GM18868 (cell line): Measurements from ENCODE around the gene TMEM196.
"Not testable (repeated sequence)": the region's sequence is repeated elsewhere in the genome, so short reads cannot be mapped to it uniquely, and the experiment has no call there.

Experiments
- ATAC-seq: cut with Tn5 transposase; IDR thresholded peaks from one replicate; pipeline ENCODE4 v1.9.1; 2021; ENCODE audit warnings: mild to moderate bottlenecking, moderate library complexity; ENCODE audit not compliant: unreplicated experiment

Gene TMEM196

GRCh38 chr7:19708397-19709248, 64.8 kb downstream of the TMEM196 start, which contains the start of gene POLR1F:
Gene POLR1F (minus strand): TSS chr7:19709037. CDS start chr7:19709016, 21 bp downstream.
- ATAC-seq, result peak; percentile 97

GRCh38 chr7:19707240-19707639, 66.2 kb downstream of the TMEM196 start:
- no peak for ATAC-seq

GRCh38 chr7:19705663-19706062, 67.8 kb downstream of the TMEM196 start:
- no peak for ATAC-seq

- ATAC-seq, result no peak
Observed at GRCh38 chr7:19701471-19701870, 71.9 kb downstream of the TMEM196 start.

GRCh38 chr7:19700936-19701335, 72.5 kb downstream of the TMEM196 start:
- ATAC-seq, result no peak

GRCh38 chr7:19698331-19698730, 75.1 kb downstream of the TMEM196 start:
- ATAC-seq, result no peak

GRCh38 chr7:19696926-19697325, 76.5 kb downstream of the TMEM196 start:
- no peak for ATAC-seq

- no peak for ATAC-seq
Observed at GRCh38 chr7:19692111-19692828, 81.1 kb downstream of the TMEM196 start.

GRCh38 chr7:19690736-19691135, 82.7 kb downstream of the TMEM196 start:
- ATAC-seq, result no peak

- not testable (repeated sequence) for ATAC-seq
Observed at GRCh38 chr7:19689130-19689529, 84.3 kb downstream of the TMEM196 start.

GRCh38 chr7:19681596-19681995, 91.8 kb downstream of the TMEM196 start:
- no peak for ATAC-seq

- ATAC-seq, result peak; percentile 96
Observed at GRCh38 chr7:19677180-19677579, 96.2 kb downstream of the TMEM196 start.

GRCh38 chr7:19675816-19676215, 97.6 kb downstream of the TMEM196 start:
- ATAC-seq, result no peak

- ATAC-seq, result no peak
Observed at GRCh38 chr7:19674266-19674960, 99.0 kb downstream of the TMEM196 start.

GRCh38 chr7:19670806-19671205, 102.6 kb downstream of the TMEM196 start:
- ATAC-seq, result no peak
